ENCODE data around the gene ITSN2. TPM values are rescaled to one million over a fixed set of nuclear protein-coding genes. Genes with fewer than 3 reads are reported as not detected.

Gene ITSN2
- total RNA-seq, 1 donor from 2014 or later = 19.6 TPM

DNA sequence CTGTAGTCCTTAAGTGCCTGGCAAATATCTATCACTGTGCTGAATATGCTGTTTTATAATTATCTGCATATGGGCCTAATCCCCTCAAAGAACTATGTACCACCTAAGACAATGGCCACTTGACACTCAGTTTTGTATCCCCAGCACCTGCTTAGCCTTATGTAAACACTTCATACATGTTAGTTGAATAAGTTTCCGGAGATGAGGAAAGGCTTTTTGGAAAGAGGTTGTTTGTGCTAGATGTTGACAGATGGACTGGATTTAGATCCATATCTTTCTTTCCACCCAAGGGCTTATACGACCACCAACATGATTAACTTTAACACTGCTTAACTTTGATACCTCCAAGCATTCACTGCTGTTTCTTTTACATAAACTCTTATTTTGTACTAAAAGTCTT, 122.2 kb downstream of the ITSN2 start:
- no peak for DNase-seq (ENCODE audit: low spot score in 2 of 2, unreplicated experiment in 2 of 2)
- Mint-ChIP-seq H3K27ac (no peak overlapping the region), H3K27me3 (ENCODE audit: low read depth) (no peaks in the 10 kb centered on the region), H3K4me3 (no peak overlapping the region), H3K4me1 (peaks cover 5% of the 10 kb centered on the region), H3K9me3 (no peaks in the 10 kb centered on the region), H3K36me3 (peaks cover 5% of the 10 kb centered on the region)
- TF ChIP-seq, protein P1, sequence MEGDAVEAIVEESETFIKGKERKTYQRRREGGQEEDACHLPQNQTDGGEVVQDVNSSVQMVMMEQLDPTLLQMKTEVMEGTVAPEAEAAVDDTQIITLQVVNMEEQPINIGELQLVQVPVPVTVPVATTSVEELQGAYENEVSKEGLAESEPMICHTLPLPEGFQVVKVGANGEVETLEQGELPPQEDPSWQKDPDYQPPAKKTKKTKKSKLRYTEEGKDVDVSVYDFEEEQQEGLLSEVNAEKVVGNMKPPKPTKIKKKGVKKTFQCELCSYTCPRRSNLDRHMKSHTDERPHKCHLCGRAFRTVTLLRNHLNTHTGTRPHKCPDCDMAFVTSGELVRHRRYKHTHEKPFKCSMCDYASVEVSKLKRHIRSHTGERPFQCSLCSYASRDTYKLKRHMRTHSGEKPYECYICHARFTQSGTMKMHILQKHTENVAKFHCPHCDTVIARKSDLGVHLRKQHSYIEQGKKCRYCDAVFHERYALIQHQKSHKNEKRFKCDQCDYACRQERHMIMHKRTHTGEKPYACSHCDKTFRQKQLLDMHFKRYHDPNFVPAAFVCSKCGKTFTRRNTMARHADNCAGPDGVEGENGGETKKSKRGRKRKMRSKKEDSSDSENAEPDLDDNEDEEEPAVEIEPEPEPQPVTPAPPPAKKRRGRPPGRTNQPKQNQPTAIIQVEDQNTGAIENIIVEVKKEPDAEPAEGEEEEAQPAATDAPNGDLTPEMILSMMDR (IDR thresholded peaks at IDR 0.05; ENCODE audit: unreplicated experiment) = no peak

DNA sequence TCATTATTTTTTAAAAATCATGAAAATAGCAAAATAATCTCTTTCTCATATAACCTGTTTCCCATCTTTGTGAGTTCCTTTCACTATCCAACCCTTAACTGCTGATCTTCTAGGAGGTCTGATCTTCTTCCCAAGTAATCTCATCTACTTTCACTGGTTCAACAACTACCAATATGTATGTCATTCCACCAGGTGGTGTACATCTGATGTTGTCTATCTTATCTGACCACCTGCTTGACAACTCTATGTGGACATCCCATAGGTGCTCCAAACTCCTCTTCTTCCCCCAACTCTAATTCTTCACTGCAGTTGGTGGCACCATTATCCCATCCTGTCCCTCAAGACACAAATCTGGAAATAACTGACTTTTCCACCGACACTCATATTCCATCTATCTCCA, 123.0 kb downstream of the ITSN2 start:
- no peaks in the 10 kb centered on the region for H3K9me3 Mint-ChIP-seq
- no peak overlapping the region for H3K27ac Mint-ChIP-seq
- peaks cover 6% of the 10 kb centered on the region for H3K4me1 Mint-ChIP-seq
- no peaks in the 10 kb centered on the region for H3K27me3 Mint-ChIP-seq (ENCODE audit: low read depth)
- no peak for DNase-seq (ENCODE audit: low spot score in 2 of 2, unreplicated experiment in 2 of 2)
- TF ChIP-seq, protein P1 (IDR thresholded peaks at IDR 0.05; ENCODE audit: unreplicated experiment) = no peak
- peaks cover 5% of the 10 kb centered on the region for H3K36me3 Mint-ChIP-seq
- no peak overlapping the region for H3K4me3 Mint-ChIP-seq

DNA sequence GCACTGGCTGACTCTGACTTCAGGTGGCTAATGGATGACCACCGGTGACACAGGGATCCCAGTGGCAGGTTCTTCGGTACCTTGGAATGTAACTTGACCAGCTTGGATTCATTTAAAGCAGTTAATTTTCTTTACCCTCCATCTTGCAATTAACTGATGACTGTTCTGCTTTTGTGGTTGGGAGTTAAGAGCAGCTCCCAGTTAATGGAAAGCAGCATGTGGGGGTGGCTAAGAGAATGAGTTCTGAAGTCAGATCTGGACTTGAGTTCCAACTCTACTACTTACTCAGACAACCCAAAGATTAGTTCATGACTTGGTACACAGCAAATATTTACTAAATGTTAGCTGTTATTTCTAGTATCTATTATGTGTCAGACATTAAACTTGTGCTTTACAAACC, 127.0 kb downstream of the ITSN2 start:
- no peak for DNase-seq (ENCODE audit: low spot score in 2 of 2, unreplicated experiment in 2 of 2)
- Mint-ChIP-seq H3K27me3 (ENCODE audit: low read depth) (no peaks in the 10 kb centered on the region), H3K4me3 (no peak overlapping the region), H3K27ac (no peak overlapping the region), H3K36me3 (peaks cover 5% of the 10 kb centered on the region), H3K4me1 (peaks cover 6% of the 10 kb centered on the region), H3K9me3 (no peaks in the 10 kb centered on the region)
- TF ChIP-seq, protein P1 (IDR thresholded peaks at IDR 0.05; ENCODE audit: unreplicated experiment) = no peak

DNA sequence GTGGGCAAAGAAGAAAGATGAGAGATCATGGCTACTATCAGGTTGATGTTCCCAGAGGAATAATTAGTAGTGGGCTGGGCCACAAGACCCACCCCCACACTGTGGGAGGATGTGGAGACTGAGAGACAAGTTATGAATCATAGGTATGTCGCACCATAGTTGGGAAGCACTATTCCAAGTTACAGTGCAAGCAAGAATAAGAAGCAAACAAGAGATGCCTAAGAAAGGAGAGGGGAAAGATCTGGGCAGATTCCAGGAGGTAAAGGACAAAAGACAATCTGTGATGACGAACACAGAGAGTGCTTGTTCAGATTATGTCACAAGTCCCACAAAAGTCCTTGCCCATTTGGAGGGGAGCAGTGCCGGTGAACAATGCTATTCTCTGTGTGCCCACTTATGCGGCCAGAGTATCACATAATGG, 128.9 kb downstream of the ITSN2 start:
- no peak for DNase-seq (ENCODE audit: low spot score in 2 of 2, unreplicated experiment in 2 of 2)
- H3K27me3 Mint-ChIP-seq (ENCODE audit: low read depth) = no peaks in the 10 kb centered on the region
- H3K36me3 Mint-ChIP-seq = peaks cover 5% of the 10 kb centered on the region
- TF ChIP-seq, protein P1 (IDR thresholded peaks at IDR 0.05; ENCODE audit: unreplicated experiment) = no peak
- H3K9me3 Mint-ChIP-seq = no peaks in the 10 kb centered on the region
- no peak overlapping the region for H3K4me3 Mint-ChIP-seq
- no peak overlapping the region for H3K27ac Mint-ChIP-seq
- H3K4me1 Mint-ChIP-seq = peaks cover 6% of the 10 kb centered on the region

DNA sequence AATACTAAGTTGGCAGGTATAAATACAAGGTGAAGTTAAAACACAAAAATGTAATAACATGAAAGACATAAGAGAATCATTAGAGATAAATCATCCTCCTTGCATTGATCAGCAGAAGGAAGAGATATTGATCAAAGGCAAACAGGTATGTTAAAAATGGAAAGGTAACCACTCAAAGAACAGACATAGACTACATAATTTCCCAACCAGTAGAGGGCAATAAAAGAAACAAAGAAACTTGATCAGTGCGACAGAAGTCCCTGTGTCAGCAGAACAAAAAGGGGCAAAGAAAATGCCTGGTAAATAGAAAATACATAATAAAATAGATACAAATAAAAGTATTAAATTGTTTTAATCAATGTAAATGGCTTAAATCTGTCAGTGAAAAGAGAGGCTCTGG, 131.9 kb downstream of the ITSN2 start:
- TF ChIP-seq, protein P1 (IDR thresholded peaks at IDR 0.05; ENCODE audit: unreplicated experiment) = no peak
- no peak for DNase-seq (ENCODE audit: low spot score in 2 of 2, unreplicated experiment in 2 of 2)

More for the DNA sequence above, 131.9 kb downstream of the ITSN2 start:
- Mint-ChIP-seq H3K27ac (no peak overlapping the region), H3K9me3 (no peaks in the 10 kb centered on the region), H3K4me3 (no peak overlapping the region), H3K27me3 (ENCODE audit: low read depth) (no peaks in the 10 kb centered on the region), H3K4me1 (peaks cover 4% of the 10 kb centered on the region), H3K36me3 (no peaks in the 10 kb centered on the region)
